Esophagus squamous epithelium (tissue), 5 donors: ENCODE measurements around the gene PREP. TPM values are rescaled to one million over a fixed set of nuclear protein-coding genes. Genes with fewer than 3 reads are reported as not detected.

Source experiments
- DNase-seq: peaks from one replicate; lab custom pipeline; 2025; lab: John Stamatoyannopoulos, UW
- H3K27ac ChIP-seq, 4 donors: fragments of 200-600 bp; sonication (generic); one replicate each; pipeline ENCODE4 v1.5.1; 2016 to 2019; ENCODE audit warnings: mild to moderate bottlenecking in 1 of 4
- H3K27me3 ChIP-seq, 4 donors: fragments of 200-600 bp; sonication (generic); 1 replicate in 3 of 4; 2 replicates in 1 of 4; pipeline versions ENCODE4 v1.5.1 to v1.6.0; 2017 to 2021; ENCODE audit warnings: antibody characterized with exemption in 1 of 4
- H3K36me3 ChIP-seq, 3 donors: fragments of 200-600 bp; sonication (generic); one replicate each; pipeline ENCODE4 v1.5.1; 2016 to 2019
- H3K4me1 ChIP-seq, 3 donors: fragments of 200-600 bp; sonication (generic); one replicate each; pipeline ENCODE4 v1.5.1; 2017 to 2019
- H3K4me3 ChIP-seq, 4 donors: fragments of 200-600 bp; sonication (generic); 1 replicate in 3 of 4; 2 replicates in 1 of 4; pipeline ENCODE4 v1.5.1; 2016 to 2019; ENCODE audit warnings: mild to moderate bottlenecking in 2 of 4, moderate library complexity in 1 of 4
- H3K9me3 ChIP-seq, 3 donors: fragments of 200-600 bp; sonication (generic); one replicate each; pipeline ENCODE4 v1.5.1; 2016 to 2019
- POLR2A ChIP-seq, 4 donors: fragments of 450-650 bp; IDR thresholded peaks; one replicate each; pipeline ENCODE4 v1.6.1; 2017; ENCODE audit warnings: antibody characterized with exemption in 4 of 4, mild to moderate bottlenecking in 4 of 4, moderate library complexity in 3 of 4
- WGBS, 2 donors: methylation state at CpG; one replicate each; pipeline ENCODE4 v1.1.5; 2018; 5-methylcytosine and 5-hydroxymethylcytosine counted together
- intact Hi-C: fragments of 100-400 bp; cut with DNase I; formaldehyde crosslinking; loops from one replicate; pipeline ENCODE4 v1.15.0; 2022
- total RNA-seq, 4 donors: library from RNA; depleted of rRNA; stranded (reverse); fragments of >200 nt; gene quantifications; one replicate each; pipeline ENCODE4 v1.1.0, GENCODE V29; 2016
- TF ChIP-seq, protein P1 (sequence below), 6 experiments: fragments of 450-650 bp in 4 of 6; fragments of 200-600 bp in 2 of 6; sonication (generic) in 2 of 6; IDR thresholded peaks; one replicate each; pipeline ENCODE4 v1.5.1; 2016 to 2019; ENCODE audit warnings: antibody characterized with exemption in 6 of 6, mild to moderate bottlenecking in 4 of 6, moderate library complexity in 4 of 6
- donor health status: DM: yes; HTN: yes; CAD: no.

PREP gene
- total RNA-seq, 4 donors from 2014 or later: 11.9 to 28.0 (median 19.6) TPM

DNA sequence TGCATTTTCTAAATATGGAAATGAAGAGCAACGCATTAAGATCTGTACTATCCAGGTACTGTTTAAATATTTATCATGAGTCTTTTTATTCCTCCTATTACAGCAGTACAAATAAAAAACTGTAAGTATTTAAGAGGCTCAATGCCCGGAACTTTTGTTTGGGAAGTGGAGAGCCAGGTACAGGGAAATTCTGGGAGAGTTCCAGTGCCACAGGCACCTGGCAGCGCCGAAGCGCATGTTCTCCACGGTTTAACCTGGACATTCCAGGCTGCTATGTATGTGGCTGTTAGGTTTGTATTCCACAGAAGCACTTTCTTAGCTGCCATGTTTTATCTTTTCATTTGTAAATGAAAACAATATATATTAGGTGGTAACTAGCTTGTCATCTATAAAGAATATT is 81.7 kb downstream of the PREP start:
- intact Hi-C loops: no loop called here
- 57 to 62% methylated on average over 6 of the region's 6 CpGs for WGBS, 2 donors
- no peak for DNase-seq
- Histone ChIP-seq H3K27me3 (no peaks in the 10 kb centered on the region), H3K9me3 (no peaks in the 10 kb centered on the region), H3K27ac (no peak overlapping the region), H3K4me3 (no peak overlapping the region), H3K36me3 (peaks cover 0 to 42% (median 0%) of the 10 kb centered on the region in 3 donors), H3K4me1 (peaks cover 0 to 76% (median 0%) of the 10 kb centered on the region in 3 donors)
- TF ChIP-seq POLR2A (IDR thresholded peaks at IDR 0.05): no peak
- TF ChIP-seq, protein P1, sequence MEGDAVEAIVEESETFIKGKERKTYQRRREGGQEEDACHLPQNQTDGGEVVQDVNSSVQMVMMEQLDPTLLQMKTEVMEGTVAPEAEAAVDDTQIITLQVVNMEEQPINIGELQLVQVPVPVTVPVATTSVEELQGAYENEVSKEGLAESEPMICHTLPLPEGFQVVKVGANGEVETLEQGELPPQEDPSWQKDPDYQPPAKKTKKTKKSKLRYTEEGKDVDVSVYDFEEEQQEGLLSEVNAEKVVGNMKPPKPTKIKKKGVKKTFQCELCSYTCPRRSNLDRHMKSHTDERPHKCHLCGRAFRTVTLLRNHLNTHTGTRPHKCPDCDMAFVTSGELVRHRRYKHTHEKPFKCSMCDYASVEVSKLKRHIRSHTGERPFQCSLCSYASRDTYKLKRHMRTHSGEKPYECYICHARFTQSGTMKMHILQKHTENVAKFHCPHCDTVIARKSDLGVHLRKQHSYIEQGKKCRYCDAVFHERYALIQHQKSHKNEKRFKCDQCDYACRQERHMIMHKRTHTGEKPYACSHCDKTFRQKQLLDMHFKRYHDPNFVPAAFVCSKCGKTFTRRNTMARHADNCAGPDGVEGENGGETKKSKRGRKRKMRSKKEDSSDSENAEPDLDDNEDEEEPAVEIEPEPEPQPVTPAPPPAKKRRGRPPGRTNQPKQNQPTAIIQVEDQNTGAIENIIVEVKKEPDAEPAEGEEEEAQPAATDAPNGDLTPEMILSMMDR (IDR thresholded peaks at IDR 0.05): no peak

DNA sequence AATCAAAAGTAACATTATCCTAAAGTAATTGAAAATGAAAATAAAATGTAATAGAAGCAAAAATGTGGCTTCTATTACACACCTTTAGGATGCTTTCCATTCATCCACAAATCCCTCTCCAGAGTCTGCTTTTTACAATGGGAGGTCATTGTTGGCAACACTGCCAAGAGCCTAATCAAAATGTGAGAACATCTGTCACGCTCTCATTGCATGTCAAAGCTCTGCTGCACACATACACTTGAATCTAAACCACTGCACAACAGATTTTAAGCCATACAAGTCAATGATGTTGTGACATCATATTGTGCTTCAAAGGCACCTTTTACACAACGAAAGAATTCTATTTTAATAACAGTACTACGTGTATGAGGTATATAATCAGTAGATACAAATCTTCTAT is 82.1 kb downstream of the PREP start:
- no peak for DNase-seq
- H3K27ac ChIP-seq: no peak overlapping the region
- no peak for TF ChIP-seq POLR2A (IDR thresholded peaks at IDR 0.05)
- TF ChIP-seq, protein P1 (IDR thresholded peaks at IDR 0.05): no peak
- no peaks in the 10 kb centered on the region for H3K27me3 ChIP-seq
- no peaks in the 10 kb centered on the region for H3K9me3 ChIP-seq
- 52 to 65% methylated on average over 3 of the region's 3 CpGs for WGBS, 2 donors
- H3K4me1 ChIP-seq: peaks cover 0 to 72% (median 0%) of the 10 kb centered on the region in 3 donors
- no peak overlapping the region for H3K4me3 ChIP-seq
- H3K36me3 ChIP-seq: peaks cover 0 to 42% (median 0%) of the 10 kb centered on the region in 3 donors
- intact Hi-C loops: no loop called here

DNA sequence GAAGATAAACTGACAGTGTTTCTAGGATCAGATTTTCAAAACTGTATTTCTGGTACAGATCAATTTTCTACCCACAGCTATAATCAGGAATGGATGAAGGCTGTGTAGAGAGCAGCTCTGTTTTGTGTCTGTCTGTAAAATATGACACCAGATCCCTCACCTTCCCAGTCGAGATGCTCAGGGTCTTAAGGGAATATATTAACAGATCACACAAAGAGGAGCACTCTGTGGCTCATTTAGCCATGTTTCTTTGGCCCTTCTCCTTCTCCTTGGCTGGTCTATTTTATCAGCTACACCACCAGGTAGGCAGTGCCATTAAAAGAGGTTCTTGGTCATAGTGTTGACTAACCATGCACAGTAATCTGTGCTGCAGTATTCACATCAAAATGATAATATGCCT is 82.6 kb downstream of the PREP start:
- no peak for DNase-seq
- intact Hi-C loops: no loop called here
- H3K4me1 ChIP-seq: peaks cover 0 to 71% (median 0%) of the 10 kb centered on the region in 3 donors
- H3K36me3 ChIP-seq: peaks cover 0 to 44% (median 0%) of the 10 kb centered on the region in 3 donors
- no peak overlapping the region for H3K4me3 ChIP-seq
- H3K27ac ChIP-seq: no peak overlapping the region
- TF ChIP-seq, protein P1 (IDR thresholded peaks at IDR 0.05): no peak
- TF ChIP-seq POLR2A (IDR thresholded peaks at IDR 0.05): no peak
- 72 to 73% methylated on average over 1 of the region's 1 CpG for WGBS, 2 donors
- H3K27me3 ChIP-seq: no peaks in the 10 kb centered on the region
- H3K9me3 ChIP-seq: no peaks in the 10 kb centered on the region

DNA sequence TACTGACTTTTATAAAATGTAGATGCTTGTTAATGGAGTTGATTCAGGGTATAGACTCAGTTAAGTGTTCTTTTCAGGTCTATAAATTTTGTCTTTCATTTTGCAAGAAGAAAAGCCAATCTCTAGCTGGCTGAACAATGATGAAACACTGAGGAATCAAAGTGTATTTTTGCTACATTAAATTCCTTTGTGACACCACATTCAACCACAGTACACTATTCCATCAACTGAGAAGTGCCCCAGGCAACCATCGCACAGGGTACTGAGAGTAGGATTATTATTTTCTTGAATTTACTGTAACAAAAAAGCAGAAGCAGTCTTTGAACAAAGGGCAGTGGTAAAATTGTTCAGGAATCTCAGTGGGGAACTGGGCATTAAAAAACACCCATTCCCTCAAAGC is 83.6 kb downstream of the PREP start:
- intact Hi-C loops: no loop called here
- TF ChIP-seq, protein P1 (IDR thresholded peaks at IDR 0.05): no peak
- TF ChIP-seq POLR2A (IDR thresholded peaks at IDR 0.05): no peak
- H3K9me3 ChIP-seq: no peaks in the 10 kb centered on the region
- peaks cover 0 to 63% (median 0%) of the 10 kb centered on the region in 3 donors for H3K4me1 ChIP-seq
- WGBS, 2 donors: 44 to 60% methylated on average over 1 of the region's 1 CpG
- no peak for DNase-seq
- peaks cover 0 to 44% (median 0%) of the 10 kb centered on the region in 3 donors for H3K36me3 ChIP-seq
- no peaks in the 10 kb centered on the region for H3K27me3 ChIP-seq
- H3K27ac ChIP-seq: no peak overlapping the region
- H3K4me3 ChIP-seq: no peak overlapping the region

DNA sequence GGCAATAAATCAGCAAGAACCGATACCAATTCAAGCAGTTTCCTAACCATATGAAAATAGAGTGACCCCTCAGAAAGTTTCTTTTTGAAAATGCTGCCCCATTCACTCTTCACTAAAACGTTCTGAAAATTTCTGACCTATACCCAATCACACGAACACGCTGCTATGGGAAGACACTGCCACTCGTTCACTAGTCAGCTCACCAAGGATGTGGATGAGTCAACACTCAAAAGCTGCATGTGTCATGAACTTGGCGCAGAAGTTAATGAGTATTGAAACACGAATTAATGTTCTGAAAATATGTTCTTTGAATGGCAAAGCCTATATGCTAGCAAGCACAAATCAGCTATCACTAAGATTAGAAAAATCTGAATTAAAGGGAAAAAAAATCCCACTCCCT is 84.2 kb downstream of the PREP start:
- no peaks in the 10 kb centered on the region for H3K27me3 ChIP-seq
- no peak for DNase-seq
- intact Hi-C loops: no loop called here
- H3K4me3 ChIP-seq: no peak overlapping the region
- H3K27ac ChIP-seq: no peak overlapping the region
- TF ChIP-seq, protein P1 (IDR thresholded peaks at IDR 0.05): no peak
- H3K4me1 ChIP-seq: peaks cover 0 to 56% (median 0%) of the 10 kb centered on the region in 3 donors
- WGBS, 2 donors: 43 to 63% methylated on average over 7 of the region's 7 CpGs
- peaks cover 0 to 43% (median 0%) of the 10 kb centered on the region in 3 donors for H3K36me3 ChIP-seq
- H3K9me3 ChIP-seq: no peaks in the 10 kb centered on the region
